Stomach (tissue), 9 donors: ENCODE measurements around the gene CD3G. TPM values are rescaled to one million over a fixed set of nuclear protein-coding genes. Genes with fewer than 3 reads are reported as not detected.

Source experiments
- DNase-seq, 2 donors: peaks; one replicate each; pipeline versions ENCODE4 v3.0.0 to v3.0.0-alpha.2; 2013 to 2019
- H3K27ac ChIP-seq, 5 donors: fragments of 200-600 bp in 4 of 5; sonication (generic) in 4 of 5; one replicate each; pipeline ENCODE4 v1.5.1; 2013 to 2019; ENCODE audit warnings: mild to moderate bottlenecking in 1 of 5, moderate library complexity in 1 of 5
- H3K27me3 ChIP-seq, 3 donors: fragments of 200-600 bp; sonication (generic); one replicate each; pipeline ENCODE4 v1.5.1; 2017 to 2019; ENCODE audit warnings: mixed run types in 1 of 3
- H3K36me3 ChIP-seq, 4 donors: fragments of 200-600 bp; sonication (generic); 1 replicate in 3 of 4; 2 replicates in 1 of 4; pipeline ENCODE4 v1.5.1; 2016 to 2019
- H3K4me1 ChIP-seq, 4 donors: fragments of 200-600 bp; sonication (generic); one replicate each; pipeline ENCODE4 v1.5.1; 2016 to 2019
- H3K4me3 ChIP-seq, 4 donors: fragments of 200-600 bp; sonication (generic) in 3 of 4; one replicate each; pipeline ENCODE4 v1.5.1; 2016 to 2019; ENCODE audit warnings: mild to moderate bottlenecking in 1 of 4
- H3K9me3 ChIP-seq, 4 donors: fragments of 200-600 bp; sonication (generic); one replicate each; pipeline ENCODE4 v1.5.1; 2016 to 2019
- EP300 ChIP-seq: sonication (generic); formaldehyde crosslinking; IDR thresholded peaks from one replicate; pipeline ENCODE4 v1.6.1; 2017; ENCODE audit warnings: antibody characterized with exemption
- POLR2A ChIP-seq, 4 donors: fragments of 450-650 bp; IDR thresholded peaks; one replicate each; pipeline ENCODE4 v1.6.1; 2016; ENCODE audit warnings: antibody characterized with exemption in 4 of 4, control low read depth in 2 of 4, mild to moderate bottlenecking in 1 of 4, moderate library complexity in 1 of 4
- POLR2AphosphoS5 ChIP-seq, 3 donors: sonication (generic); formaldehyde crosslinking; IDR thresholded peaks; one replicate each; pipeline ENCODE4 v1.6.1; 2016; ENCODE audit warnings: antibody characterized with exemption in 3 of 3
- WGBS, 5 donors: extraction: QIAGEN DNeasy Blood & Tissue Kit in 3 of 5; methylation state at CpG; one replicate each; pipeline versions ENCODE4 v1.1.5 to v1.1.7; 2013 to 2018; 5-methylcytosine and 5-hydroxymethylcytosine counted together
- intact Hi-C: fragments of 100-400 bp; cut with DNase I; formaldehyde crosslinking; loops from one replicate; pipeline ENCODE4 v1.15.1; 2023; ENCODE audit warnings: low total_unique reads
- polyA plus RNA-seq, 3 donors: library from polyadenylated mRNA; stranded (reverse); fragments of 200-250 nt; gene quantifications; one replicate each; pipeline ENCODE4 v1.2.3, GENCODE V29; 2013
- total RNA-seq, 5 donors: library from RNA; depleted of rRNA; stranded (reverse); fragments of >200 nt; gene quantifications; one replicate each; pipeline versions ENCODE4 v1.1.0 to v1.2.3, GENCODE V29; 2014 to 2016
- TF ChIP-seq, protein P1 (sequence below), 7 experiments: fragments of 450-650 bp in 4 of 7; fragments of 200-600 bp in 3 of 7; sonication (generic) in 3 of 7; IDR thresholded peaks; one replicate each; pipeline ENCODE4 v1.5.1; 2016 to 2019; ENCODE audit warnings: antibody characterized with exemption in 7 of 7, control low read depth in 2 of 7, mild to moderate bottlenecking in 1 of 7
- donor health status: healthy with polysubstance abuse.
- donor health status: Bipolar disorder and iron deficiency.
- donor health status: healthy.

The CD3G gene
- total and polyA plus RNA-seq, 8 donors = 0.18 to 9.5 (median 1.2) TPM; not detected in 3

GRCh38 chr11:118366287-118366686 lies 22.1 kb downstream of the CD3G start:
- H3K27me3 ChIP-seq = no peaks in the 10 kb centered on the region
- TF ChIP-seq, protein P1, sequence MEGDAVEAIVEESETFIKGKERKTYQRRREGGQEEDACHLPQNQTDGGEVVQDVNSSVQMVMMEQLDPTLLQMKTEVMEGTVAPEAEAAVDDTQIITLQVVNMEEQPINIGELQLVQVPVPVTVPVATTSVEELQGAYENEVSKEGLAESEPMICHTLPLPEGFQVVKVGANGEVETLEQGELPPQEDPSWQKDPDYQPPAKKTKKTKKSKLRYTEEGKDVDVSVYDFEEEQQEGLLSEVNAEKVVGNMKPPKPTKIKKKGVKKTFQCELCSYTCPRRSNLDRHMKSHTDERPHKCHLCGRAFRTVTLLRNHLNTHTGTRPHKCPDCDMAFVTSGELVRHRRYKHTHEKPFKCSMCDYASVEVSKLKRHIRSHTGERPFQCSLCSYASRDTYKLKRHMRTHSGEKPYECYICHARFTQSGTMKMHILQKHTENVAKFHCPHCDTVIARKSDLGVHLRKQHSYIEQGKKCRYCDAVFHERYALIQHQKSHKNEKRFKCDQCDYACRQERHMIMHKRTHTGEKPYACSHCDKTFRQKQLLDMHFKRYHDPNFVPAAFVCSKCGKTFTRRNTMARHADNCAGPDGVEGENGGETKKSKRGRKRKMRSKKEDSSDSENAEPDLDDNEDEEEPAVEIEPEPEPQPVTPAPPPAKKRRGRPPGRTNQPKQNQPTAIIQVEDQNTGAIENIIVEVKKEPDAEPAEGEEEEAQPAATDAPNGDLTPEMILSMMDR (IDR thresholded peaks at IDR 0.05) = no peak
- TF ChIP-seq POLR2A (IDR thresholded peaks at IDR 0.05) (no peak), POLR2AphosphoS5 (IDR thresholded peaks at IDR 0.05) (no peak), EP300 (no peak)

GRCh38 chr11:118370774-118371173 lies 26.6 kb downstream of the CD3G start:
- Histone ChIP-seq H3K4me1 (peaks cover 0 to 6% (median 0%) of the 10 kb centered on the region in 4 donors), H3K27ac (no peak overlapping the region), H3K36me3 (peaks cover 77 to 100% (median 100%) of the 10 kb centered on the region in 4 donors), H3K4me3 (no peak overlapping the region), H3K27me3 (no peaks in the 10 kb centered on the region), H3K9me3 (no peaks in the 10 kb centered on the region)
- intact Hi-C loops = no loop called here
- TF ChIP-seq, protein P1 (IDR thresholded peaks at IDR 0.05) = no peak
- TF ChIP-seq POLR2A (IDR thresholded peaks at IDR 0.05) (no peak), POLR2AphosphoS5 (IDR thresholded peaks at IDR 0.05) (no peak), EP300 (no peak)
- 86 to 97% (median 95%) methylated on average over 4 of the region's 4 CpGs for WGBS, 5 donors
- DNase-seq = no peak

More at GRCh38 chr11:118366287-118366686, 22.1 kb downstream of the CD3G start:
- no peak for DNase-seq
- Histone ChIP-seq H3K36me3 (peaks cover 34 to 75% (median 75%) of the 10 kb centered on the region in 4 donors), H3K9me3 (no peaks in the 10 kb centered on the region), H3K4me1 (peaks cover 0 to 26% (median 14%) of the 10 kb centered on the region in 4 donors), H3K27ac (no peak overlapping the region), H3K4me3 (no peak overlapping the region)
- intact Hi-C loops = loop anchor here (10.0 kb wide), 1 partner anchor 161 kb away; no protein-coding TSS in a partner anchor
- 27 to 67% (median 35%) methylated on average over 1 of the region's 1 CpG for WGBS, 5 donors

GRCh38 chr11:118373263-118373662 lies 29.1 kb downstream of the CD3G start:
- Histone ChIP-seq H3K27me3 (no peaks in the 10 kb centered on the region), H3K27ac (no peak overlapping the region), H3K4me1 (no peaks in the 10 kb centered on the region), H3K9me3 (no peaks in the 10 kb centered on the region), H3K36me3 (peaks cover 90 to 100% (median 99%) of the 10 kb centered on the region in 4 donors), H3K4me3 (no peak overlapping the region)
- DNase-seq = no peak
- WGBS, 5 donors = 90 to 98% (median 93%) methylated on average over 2 of the region's 2 CpGs
- TF ChIP-seq POLR2AphosphoS5 (IDR thresholded peaks at IDR 0.05) (no peak), POLR2A (IDR thresholded peaks at IDR 0.05) (no peak), EP300 (no peak)
- TF ChIP-seq, protein P1 (IDR thresholded peaks at IDR 0.05) = no peak
- intact Hi-C loops = no loop called here

- Histone ChIP-seq H3K27me3 (no peaks in the 10 kb centered on the region), H3K27ac (no peak overlapping the region), H3K36me3 (peaks cover 90 to 100% (median 99%) of the 10 kb centered on the region in 4 donors), H3K4me3 (no peak overlapping the region), H3K4me1 (no peaks in the 10 kb centered on the region), H3K9me3 (no peaks in the 10 kb centered on the region)
- WGBS, 5 donors = 96 to 99% (median 97%) methylated on average over 5 of the region's 5 CpGs
- TF ChIP-seq, protein P1 (IDR thresholded peaks at IDR 0.05) = no peak
- no peak for TF ChIP-seq POLR2A (IDR thresholded peaks at IDR 0.05)
- no peak for TF ChIP-seq EP300
- TF ChIP-seq POLR2AphosphoS5 (IDR thresholded peaks at IDR 0.05) = no peak
- DNase-seq = no peak
- intact Hi-C loops = no loop called here
These were observed 29.7 kb downstream of the CD3G start for GRCh38 chr11:118373871-118374270.
